ENCODE results near the gene IGSF21.

GRCh38 chr1:18203645-18204044 lies 96.0 kb downstream of the IGSF21 start:
- TF ChIP-seq MAX (IDR thresholded peaks at IDR 0.05) (no peak), RAD21 (IDR thresholded peaks at IDR 0.05; ENCODE audit: low read depth) (no peak), CREB1 (IDR thresholded peaks at IDR 0.05; ENCODE audit: low read depth) (no peak), EP300 (IDR thresholded peaks at IDR 0.05; ENCODE audit: borderline replicate concordance) (no peak), REST (IDR thresholded peaks at IDR 0.05; ENCODE audit: low read depth) (no peak), EGR1 (IDR thresholded peaks at IDR 0.05) (no peak), NFIC (IDR thresholded peaks at IDR 0.05) (no peak), TCF12 (IDR thresholded peaks at IDR 0.05; ENCODE audit: low read depth) (no peak), ZBTB7A (IDR thresholded peaks at IDR 0.05; ENCODE audit: low read depth) (no peak), TEAD4 (IDR thresholded peaks at IDR 0.05) (no peak), YY1 (IDR thresholded peaks at IDR 0.05; ENCODE audit: low read depth) (no peak), TAF1 (IDR thresholded peaks at IDR 0.05; ENCODE audit: low read depth) (no peak), USF1 (IDR thresholded peaks at IDR 0.05) (no peak)

All from Ishikawa (cell line).